Measurements from ENCODE around the gene CITED1.

- TF ChIP-seq, protein P1, sequence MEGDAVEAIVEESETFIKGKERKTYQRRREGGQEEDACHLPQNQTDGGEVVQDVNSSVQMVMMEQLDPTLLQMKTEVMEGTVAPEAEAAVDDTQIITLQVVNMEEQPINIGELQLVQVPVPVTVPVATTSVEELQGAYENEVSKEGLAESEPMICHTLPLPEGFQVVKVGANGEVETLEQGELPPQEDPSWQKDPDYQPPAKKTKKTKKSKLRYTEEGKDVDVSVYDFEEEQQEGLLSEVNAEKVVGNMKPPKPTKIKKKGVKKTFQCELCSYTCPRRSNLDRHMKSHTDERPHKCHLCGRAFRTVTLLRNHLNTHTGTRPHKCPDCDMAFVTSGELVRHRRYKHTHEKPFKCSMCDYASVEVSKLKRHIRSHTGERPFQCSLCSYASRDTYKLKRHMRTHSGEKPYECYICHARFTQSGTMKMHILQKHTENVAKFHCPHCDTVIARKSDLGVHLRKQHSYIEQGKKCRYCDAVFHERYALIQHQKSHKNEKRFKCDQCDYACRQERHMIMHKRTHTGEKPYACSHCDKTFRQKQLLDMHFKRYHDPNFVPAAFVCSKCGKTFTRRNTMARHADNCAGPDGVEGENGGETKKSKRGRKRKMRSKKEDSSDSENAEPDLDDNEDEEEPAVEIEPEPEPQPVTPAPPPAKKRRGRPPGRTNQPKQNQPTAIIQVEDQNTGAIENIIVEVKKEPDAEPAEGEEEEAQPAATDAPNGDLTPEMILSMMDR (IDR thresholded peaks at IDR 0.05): no peak
- TF ChIP-seq EZH2 (IDR thresholded peaks at IDR 0.05; ENCODE audit: borderline replicate concordance, insufficient read depth, low read depth, low read length, poor library complexity, severe bottlenecking): no peak
Observed at GRCh38 chrX:72276478-72276953, 29.2 kb downstream of the CITED1 start.
